Nephron progenitor cell (in vitro differentiated cells): Measurements from ENCODE around the gene BCL2L13.

Experiments
- DNase-seq: peaks from one replicate; pipeline ENCODE4 v3.0.0; 2021
- H3K27ac Mint-ChIP-seq: 2 replicates; pipeline ENCODE4 v1.8.0; 2021; ENCODE audit warnings: mild to moderate bottlenecking, moderate library complexity, mixed read lengths
- H3K27me3 Mint-ChIP-seq: 2 replicates; pipeline ENCODE4 v1.8.0; 2021; ENCODE audit warnings: mild to moderate bottlenecking, low read depth, mixed read lengths; ENCODE audit not compliant: poor library complexity
- H3K36me3 Mint-ChIP-seq: 2 replicates; pipeline ENCODE4 v1.8.0; 2021; ENCODE audit warnings: low read depth, mixed read lengths
- H3K4me1 Mint-ChIP-seq: 2 replicates; pipeline ENCODE4 v1.8.0; 2021; ENCODE audit warnings: mixed read lengths
- H3K4me3 Mint-ChIP-seq: 2 replicates; pipeline ENCODE4 v1.8.0; 2021; ENCODE audit warnings: mild to moderate bottlenecking, moderate library complexity, mixed read lengths
- H3K9me3 Mint-ChIP-seq: 2 replicates; pipeline ENCODE4 v1.8.0; 2021; ENCODE audit warnings: mild to moderate bottlenecking, moderate library complexity, mixed read lengths
- CTCF ChIP-seq: fragments of 200-600 bp; sonication (generic); IDR thresholded peaks from 2 replicates; pipeline ENCODE4 v1.5.0; 2021; ENCODE audit warnings: antibody characterized with exemption

Gene BCL2L13

DNA sequence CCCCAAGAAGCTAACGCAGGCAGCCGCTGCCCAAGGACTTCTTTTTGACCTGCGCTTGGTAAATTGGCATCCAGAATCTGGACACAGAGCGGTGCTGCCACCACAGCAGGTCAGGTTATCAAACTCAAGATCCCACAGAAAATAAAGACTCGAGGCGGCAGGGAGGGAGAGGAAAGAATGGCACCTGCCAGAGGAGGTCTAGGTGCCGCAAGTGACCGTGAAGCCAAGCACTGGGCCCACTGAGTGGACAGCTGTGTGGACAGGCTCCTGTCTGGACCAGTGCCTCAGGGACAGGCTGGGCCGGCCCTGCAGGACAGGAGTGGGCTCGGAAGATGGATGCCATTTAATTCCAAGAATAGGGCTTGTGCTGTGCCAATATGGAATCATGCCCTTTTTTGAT lies 108.4 kb downstream of the BCL2L13 start:
- TF ChIP-seq CTCF: no peak
- H3K4me3 Mint-ChIP-seq: no peak overlapping the region
- peaks cover 2% of the 10 kb centered on the region for H3K27me3 Mint-ChIP-seq
- H3K36me3 Mint-ChIP-seq: peaks cover 16% of the 10 kb centered on the region
- H3K4me1 Mint-ChIP-seq: peaks cover 7% of the 10 kb centered on the region
- DNase-seq: no peak
- no peak overlapping the region for H3K27ac Mint-ChIP-seq
- H3K9me3 Mint-ChIP-seq: no peaks in the 10 kb centered on the region

- peaks cover 7% of the 10 kb centered on the region for H3K4me1 Mint-ChIP-seq
- H3K4me3 Mint-ChIP-seq: no peak overlapping the region
- TF ChIP-seq CTCF: peak; percentile 21
- DNase-seq: peak; percentile 37
- peaks cover 2% of the 10 kb centered on the region for H3K27me3 Mint-ChIP-seq
- peaks cover 16% of the 10 kb centered on the region for H3K36me3 Mint-ChIP-seq
- H3K9me3 Mint-ChIP-seq: no peaks in the 10 kb centered on the region
- no peak overlapping the region for H3K27ac Mint-ChIP-seq
Observed at GRCh38 chr22:17748555-17749353, 110.2 kb downstream of the BCL2L13 start.

DNA sequence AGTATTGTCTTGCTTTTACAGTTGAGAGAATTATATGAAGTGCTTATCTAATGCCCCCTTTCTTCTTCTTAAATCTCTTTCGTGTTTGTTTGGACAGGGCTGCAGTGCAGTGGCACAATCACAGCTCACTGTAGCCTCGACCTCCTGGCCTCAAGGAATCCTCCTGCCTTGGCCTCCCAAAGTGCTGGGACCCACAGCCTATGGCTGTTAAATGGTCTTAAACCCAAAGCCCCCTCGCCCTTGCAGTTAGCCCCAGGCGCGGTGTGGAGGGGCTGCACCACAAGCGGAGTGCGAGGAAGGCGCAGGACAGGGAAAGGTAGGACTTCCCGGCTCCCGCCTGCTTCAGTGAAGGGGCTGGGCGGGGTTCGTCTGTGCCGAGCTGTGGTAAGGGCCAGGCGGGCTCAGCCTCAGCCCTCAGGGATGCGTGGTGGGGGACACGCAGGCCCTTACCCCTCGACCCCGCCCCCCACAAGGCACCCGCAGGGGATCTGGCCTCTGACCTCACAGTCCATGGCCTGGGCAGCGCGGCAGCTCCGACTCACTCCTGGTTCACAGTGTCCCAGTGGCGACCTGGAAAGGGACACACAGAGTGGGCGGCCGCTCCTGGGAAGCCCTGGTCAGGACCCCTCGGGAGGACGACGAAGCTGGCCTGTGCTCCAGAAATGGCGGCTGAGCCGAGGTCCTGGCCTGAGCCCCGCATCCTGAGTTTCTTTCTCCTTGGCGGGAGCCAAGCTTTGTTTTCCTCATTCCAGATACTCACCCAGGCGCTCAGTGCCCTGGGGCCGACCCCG lies 111.2 kb downstream of the BCL2L13 start:
- Mint-ChIP-seq H3K9me3 (no peaks in the 10 kb centered on the region), H3K27me3 (peaks cover 2% of the 10 kb centered on the region), H3K4me1 (peaks cover under 1% of the 10 kb centered on the region), H3K36me3 (peaks cover 16% of the 10 kb centered on the region), H3K27ac (peak overlapping the region; percentile 65), H3K4me3 (no peak overlapping the region)
- no peak for TF ChIP-seq CTCF
- DNase-seq: no peak

GRCh38 chr22:17751596-17751995 lies 113.0 kb downstream of the BCL2L13 start:
- H3K27me3 Mint-ChIP-seq: no peaks in the 10 kb centered on the region

GRCh38 chr22:17753401-17753989 lies 114.9 kb downstream of the BCL2L13 start:
- peaks cover 8% of the 10 kb centered on the region for H3K36me3 Mint-ChIP-seq
- TF ChIP-seq CTCF: no peak
- peaks cover 2% of the 10 kb centered on the region for H3K9me3 Mint-ChIP-seq
- no peaks in the 10 kb centered on the region for H3K27me3 Mint-ChIP-seq
- DNase-seq: no peak
- no peak overlapping the region for H3K27ac Mint-ChIP-seq
- no peaks in the 10 kb centered on the region for H3K4me1 Mint-ChIP-seq
- no peak overlapping the region for H3K4me3 Mint-ChIP-seq

More at GRCh38 chr22:17751596-17751995, 113.0 kb downstream of the BCL2L13 start:
- no peak overlapping the region for H3K27ac Mint-ChIP-seq
- H3K4me3 Mint-ChIP-seq: no peak overlapping the region
- no peak for DNase-seq
- H3K36me3 Mint-ChIP-seq: peaks cover 12% of the 10 kb centered on the region
- H3K4me1 Mint-ChIP-seq: no peaks in the 10 kb centered on the region
- H3K9me3 Mint-ChIP-seq: no peaks in the 10 kb centered on the region
- no peak for TF ChIP-seq CTCF
